Prostate gland (tissue), 2 donors: ENCODE measurements around the gene ZBTB43.

Experiments
- POLR2A ChIP-seq: fragments of 450-650 bp; IDR thresholded peaks from one replicate; pipeline ENCODE4 v1.6.1; 2016; ENCODE audit warnings: antibody characterized with exemption, mild to moderate bottlenecking
- POLR2AphosphoS5 ChIP-seq: sonication (generic); formaldehyde crosslinking; IDR thresholded peaks from one replicate; pipeline ENCODE4 v1.6.1; 2017; ENCODE audit warnings: antibody characterized with exemption
- TF ChIP-seq, protein P1 (sequence below), 4 experiments: fragments of 200-600 bp in 2 of 4; fragments of 450-650 bp in 2 of 4; sonication (generic) in 2 of 4; IDR thresholded peaks; 1 replicate in 3 of 4; 2 replicates in 1 of 4; pipeline ENCODE4 v1.5.1; 2016 to 2019; ENCODE audit warnings: antibody characterized with exemption in 4 of 4, mild to moderate bottlenecking in 2 of 4, moderate library complexity in 2 of 4

DNA sequence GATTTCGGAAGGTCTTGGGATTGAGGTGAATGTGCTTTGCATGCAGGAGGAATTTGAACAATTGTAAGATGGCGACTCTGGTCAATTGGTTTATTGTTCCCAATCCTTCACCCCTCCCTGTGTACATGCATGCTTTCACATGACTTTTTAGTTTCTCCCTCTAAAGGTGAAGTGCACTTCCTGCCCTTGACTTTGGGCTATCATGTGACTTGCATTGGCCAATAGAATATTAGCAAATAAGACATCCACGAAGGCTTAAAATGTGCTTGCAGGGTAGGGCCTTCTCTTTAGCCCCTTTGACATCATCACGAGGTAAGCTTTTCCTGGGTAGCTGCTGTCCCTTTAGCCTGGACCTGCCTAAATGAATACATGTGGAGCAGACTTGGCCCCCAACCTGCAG is 8.1 kb upstream of the ZBTB43 start:
- TF ChIP-seq POLR2AphosphoS5 (no peak), POLR2A (no peak)
- TF ChIP-seq, protein P1, sequence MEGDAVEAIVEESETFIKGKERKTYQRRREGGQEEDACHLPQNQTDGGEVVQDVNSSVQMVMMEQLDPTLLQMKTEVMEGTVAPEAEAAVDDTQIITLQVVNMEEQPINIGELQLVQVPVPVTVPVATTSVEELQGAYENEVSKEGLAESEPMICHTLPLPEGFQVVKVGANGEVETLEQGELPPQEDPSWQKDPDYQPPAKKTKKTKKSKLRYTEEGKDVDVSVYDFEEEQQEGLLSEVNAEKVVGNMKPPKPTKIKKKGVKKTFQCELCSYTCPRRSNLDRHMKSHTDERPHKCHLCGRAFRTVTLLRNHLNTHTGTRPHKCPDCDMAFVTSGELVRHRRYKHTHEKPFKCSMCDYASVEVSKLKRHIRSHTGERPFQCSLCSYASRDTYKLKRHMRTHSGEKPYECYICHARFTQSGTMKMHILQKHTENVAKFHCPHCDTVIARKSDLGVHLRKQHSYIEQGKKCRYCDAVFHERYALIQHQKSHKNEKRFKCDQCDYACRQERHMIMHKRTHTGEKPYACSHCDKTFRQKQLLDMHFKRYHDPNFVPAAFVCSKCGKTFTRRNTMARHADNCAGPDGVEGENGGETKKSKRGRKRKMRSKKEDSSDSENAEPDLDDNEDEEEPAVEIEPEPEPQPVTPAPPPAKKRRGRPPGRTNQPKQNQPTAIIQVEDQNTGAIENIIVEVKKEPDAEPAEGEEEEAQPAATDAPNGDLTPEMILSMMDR (IDR thresholded peaks at IDR 0.05) = no peak
